Measurements from ENCODE around the gene UBAC1.

- no peak for TF ChIP-seq CTCF (IDR thresholded peaks at IDR 0.05; ENCODE audit: poor library complexity)
- TF ChIP-seq EZH2phosphoT487 (IDR thresholded peaks at IDR 0.05; ENCODE audit: low read depth, severe bottlenecking, unreplicated experiment) = no peak
Measured at GRCh38 chr9:135931349-135931820, 29.8 kb downstream of the UBAC1 start.

All from hepatocyte (in vitro differentiated cells).